B cell (primary cell): ENCODE measurements around the gene TMEM30B. TPM values are rescaled to one million over a fixed set of nuclear protein-coding genes. Genes with fewer than 3 reads are reported as not detected.
"Not testable (repeated sequence)": the region's sequence is repeated elsewhere in the genome, so short reads cannot be mapped to it uniquely, and the experiment has no call there.

Experiments
- ATAC-seq: fragments of 200-7000 bp; cut with Tn5 transposase; one replicate; pipeline ENCODE4 v1.10.0; 2021; ENCODE audit warnings: low read depth, mild to moderate bottlenecking, moderate number of reproducible peaks, moderate library complexity
- CTCF ChIA-PET: fragments of 350-600 bp; sonication (Branson Sonifier 250); formaldehyde crosslinking; loops from one replicate; lab custom pipeline; 2021; ENCODE audit warnings: antibody characterized with exemption, inconsistent platforms; lab: Charles Lee
- POLR2A ChIA-PET: fragments of 350-600 bp; sonication (Branson Sonifier 250); formaldehyde crosslinking; loops from one replicate; lab custom pipeline; 2021; ENCODE audit warnings: antibody characterized with exemption; lab: Charles Lee
- DNase-seq: peaks from one replicate; pipeline ENCODE4 v3.0.0; 2013
- H2AFZ ChIP-seq: 2 replicates; pipeline ENCODE4 v1.6.1; 2012; ENCODE audit warnings: mild to moderate bottlenecking, low read depth, low read length; ENCODE audit not compliant: insufficient read depth, poor library complexity, severe bottlenecking
- H3K27ac ChIP-seq, 2 donors: 1 replicate in 1 of 2; 2 replicates in 1 of 2; pipeline ENCODE4 v1.5.1; 2012 to 2013; ENCODE audit warnings: low read length in 2 of 2, mild to moderate bottlenecking in 2 of 2, moderate library complexity in 1 of 2
- H3K27me3 ChIP-seq, 4 experiments: fragments of 200-600 bp in 1 of 4; sonication (generic) in 1 of 4; replicated peaks in 1 of 4; 1 replicate in 2 of 4; 2 replicates in 2 of 4; pipeline versions ENCODE4 v1.6.1 to v1.7.0; 2013 to 2016; ENCODE audit warnings: low read length in 3 of 4, mild to moderate bottlenecking in 2 of 4, mixed read lengths in 1 of 4, moderate library complexity in 1 of 4; ENCODE audit not compliant: insufficient read depth in 4 of 4, control insufficient read depth in 3 of 4; ENCODE audit errors: control extremely low read depth in 1 of 4
- H3K36me3 ChIP-seq, 2 experiments: replicated peaks in 1 of 2; 1 replicate in 1 of 2; 2 replicates in 1 of 2; pipeline versions ENCODE4 v1.6.1 to v1.7.1; 2013; ENCODE audit warnings: low read length in 1 of 2; ENCODE audit not compliant: insufficient read depth in 2 of 2, control insufficient read depth in 1 of 2; ENCODE audit errors: control extremely low read depth in 1 of 2, extremely low read depth in 1 of 2
- H3K4me1 ChIP-seq, 2 donors: fragments of 200-600 bp in 1 of 2; sonication (generic) in 1 of 2; 1 replicate in 1 of 2; 2 replicates in 1 of 2; pipeline versions ENCODE4 v1.5.1 to v1.6.1; 2013 to 2017; ENCODE audit warnings: low read length in 2 of 2; ENCODE audit not compliant: control insufficient read depth in 2 of 2, insufficient read depth in 2 of 2
- H3K4me2 ChIP-seq: replicated peaks from 2 replicates; pipeline ENCODE3; 2012; ENCODE audit warnings: mild to moderate bottlenecking, low read depth, low read length; ENCODE audit not compliant: poor library complexity, severe bottlenecking
- H3K4me3 ChIP-seq, 5 experiments: fragments of 200-600 bp in 1 of 5; sonication (generic) in 1 of 5; 1 replicate in 3 of 5; 2 replicates in 2 of 5; pipeline versions ENCODE4 v1.5.1 to v1.7.0; 2011 to 2016; ENCODE audit warnings: low read length in 4 of 5, mild to moderate bottlenecking in 4 of 5, low read depth in 2 of 5, control low read depth in 1 of 5, moderate library complexity in 1 of 5; ENCODE audit not compliant: insufficient read depth in 1 of 5; ENCODE audit errors: control extremely low read depth in 1 of 5, extremely low read depth in 1 of 5
- H3K79me2 ChIP-seq: fragments of 200-600 bp; sonication (generic); one replicate; pipeline ENCODE4 v1.6.0; 2016; ENCODE audit warnings: low read length; ENCODE audit not compliant: control insufficient read depth, insufficient read depth
- H3K9ac ChIP-seq: fragments of 200-600 bp; sonication (generic); 2 replicates; pipeline ENCODE4 v1.6.1; 2017; ENCODE audit warnings: mild to moderate bottlenecking, low read length, moderate library complexity
- H3K9me3 ChIP-seq, 3 donors: one replicate each; pipeline versions ENCODE4 v1.6.1 to v1.7.1; 2013; ENCODE audit warnings: low read length in 2 of 3; ENCODE audit not compliant: control insufficient read depth in 2 of 3, insufficient read depth in 1 of 3; ENCODE audit errors: control extremely low read depth in 1 of 3
- H4K20me1 ChIP-seq: 2 replicates; pipeline ENCODE4 v1.6.0; 2012; ENCODE audit warnings: mild to moderate bottlenecking, low read length; ENCODE audit not compliant: insufficient read depth, control insufficient read depth, poor library complexity, severe bottlenecking
- H3K27ac Mint-ChIP-seq: one replicate; pipeline ENCODE4 v1.8.0; 2021; ENCODE audit warnings: mixed read lengths
- H3K27me3 Mint-ChIP-seq: one replicate; pipeline ENCODE4 v1.8.0; 2021; ENCODE audit warnings: mixed read lengths
- H3K4me1 Mint-ChIP-seq: one replicate; pipeline ENCODE4 v1.8.0; 2021; ENCODE audit warnings: mixed read lengths
- H3K4me3 Mint-ChIP-seq: one replicate; pipeline ENCODE4 v1.8.0; 2021; ENCODE audit warnings: mixed read lengths
- H3K9me3 Mint-ChIP-seq: one replicate; pipeline ENCODE4 v1.8.0; 2022; ENCODE audit warnings: mixed read lengths; ENCODE audit not compliant: insufficient read depth
- EZH2 ChIP-seq: IDR thresholded peaks from 2 replicates; pipeline ENCODE4 v1.6.1; 2012; ENCODE audit warnings: borderline replicate concordance, low read depth, mild to moderate bottlenecking, moderate library complexity, low read length; ENCODE audit not compliant: insufficient read depth, poor library complexity, severe bottlenecking
- whole genome bisulfite sequencing: methylation state at CpG from one replicate; pipeline ENCODE4 v1.1.5; 2013; ENCODE audit warnings: missing lambda C conversion rate; ENCODE audit not compliant: insufficient coverage; 5-methylcytosine and 5-hydroxymethylcytosine counted together
- intact Hi-C: fragments of 100-400 bp; cut with micrococcal nuclease; formaldehyde crosslinking; loops from one replicate; pipeline ENCODE4 v1.10.0; 2022
- polyA plus RNA-seq: library from polyadenylated mRNA; depleted of rRNA; stranded (reverse); fragments of >200 nt; gene quantifications from 2 replicates; pipeline ENCODE4 v1.2.3, GENCODE V29; 2012
- total RNA-seq, 2 donors: library from RNA; stranded (reverse); fragments of 120-200 nt in 1 of 2; gene quantifications; 1 replicate in 1 of 2; 2 replicates in 1 of 2; pipeline versions ENCODE4 v1.2.3 to v1.2.4, GENCODE V29; 2013 to 2022
- TF ChIP-seq, protein P1 (sequence below): fragments of 200-600 bp; IDR thresholded peaks from one replicate; pipeline ENCODE4 v1.8.0; 2022; ENCODE audit warnings: antibody characterized with exemption, mild to moderate bottlenecking

Gene TMEM30B
- total and polyA plus RNA-seq, 2 donors (not counting 1 experiment from before 2014, with no cell fraction given) = 0.19 to 0.20 TPM

DNA sequence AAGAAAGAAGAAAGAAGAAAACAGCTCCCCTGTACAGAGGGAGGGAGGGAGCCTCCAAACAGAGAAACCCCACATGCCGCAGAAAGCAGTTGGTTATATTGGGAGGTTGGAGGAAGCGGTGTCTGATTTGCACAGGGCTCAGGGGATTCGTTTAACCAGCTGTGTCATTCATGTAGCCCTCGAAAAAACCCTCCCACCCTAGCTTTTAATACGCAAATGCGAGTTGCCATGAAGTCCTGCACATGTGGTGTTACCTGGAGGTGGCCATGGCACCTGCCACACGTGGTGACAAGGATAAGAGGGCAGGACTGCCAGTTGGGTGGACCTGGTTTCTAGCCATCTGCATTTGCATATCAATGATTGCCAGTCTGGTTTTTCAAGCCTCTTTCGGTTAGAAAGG lies 40.9 kb downstream of the TMEM30B start:
- POLR2A ChIA-PET = no interaction called here
- H3K27me3 Mint-ChIP-seq = peaks cover 16% of the 10 kb centered on the region
- intact Hi-C loops = no loop called here
- no peak for DNase-seq
- no peak overlapping the region for H3K9ac ChIP-seq
- CTCF ChIA-PET = interaction anchor here (1.0 kb wide), 1 partner anchor 8 kb away, joined by 3 read pairs; no protein-coding TSS in a partner anchor
- no peak overlapping the region for H3K27ac Mint-ChIP-seq
- H3K27ac ChIP-seq = no peak overlapping the region
- ATAC-seq = no peak
- H2AFZ ChIP-seq = no peak overlapping the region
- 55% methylated on average over 3 of the region's 8 CpGs for WGBS
- H3K79me2 ChIP-seq = no peaks in the 10 kb centered on the region
- no peaks in the 10 kb centered on the region for H3K4me1 ChIP-seq
- no peak for TF ChIP-seq EZH2
- TF ChIP-seq, protein P1, sequence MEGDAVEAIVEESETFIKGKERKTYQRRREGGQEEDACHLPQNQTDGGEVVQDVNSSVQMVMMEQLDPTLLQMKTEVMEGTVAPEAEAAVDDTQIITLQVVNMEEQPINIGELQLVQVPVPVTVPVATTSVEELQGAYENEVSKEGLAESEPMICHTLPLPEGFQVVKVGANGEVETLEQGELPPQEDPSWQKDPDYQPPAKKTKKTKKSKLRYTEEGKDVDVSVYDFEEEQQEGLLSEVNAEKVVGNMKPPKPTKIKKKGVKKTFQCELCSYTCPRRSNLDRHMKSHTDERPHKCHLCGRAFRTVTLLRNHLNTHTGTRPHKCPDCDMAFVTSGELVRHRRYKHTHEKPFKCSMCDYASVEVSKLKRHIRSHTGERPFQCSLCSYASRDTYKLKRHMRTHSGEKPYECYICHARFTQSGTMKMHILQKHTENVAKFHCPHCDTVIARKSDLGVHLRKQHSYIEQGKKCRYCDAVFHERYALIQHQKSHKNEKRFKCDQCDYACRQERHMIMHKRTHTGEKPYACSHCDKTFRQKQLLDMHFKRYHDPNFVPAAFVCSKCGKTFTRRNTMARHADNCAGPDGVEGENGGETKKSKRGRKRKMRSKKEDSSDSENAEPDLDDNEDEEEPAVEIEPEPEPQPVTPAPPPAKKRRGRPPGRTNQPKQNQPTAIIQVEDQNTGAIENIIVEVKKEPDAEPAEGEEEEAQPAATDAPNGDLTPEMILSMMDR = no peak
- H3K4me3 ChIP-seq = no peak overlapping the region
- H3K9me3 ChIP-seq = peaks cover 0 to 16% (median 5%) of the 10 kb centered on the region in 3 donors
- H3K36me3 ChIP-seq = no peaks in the 10 kb centered on the region
- no peaks in the 10 kb centered on the region for H3K4me1 Mint-ChIP-seq
- H4K20me1 ChIP-seq = no peaks in the 10 kb centered on the region
- H3K9me3 Mint-ChIP-seq = peaks cover 7% of the 10 kb centered on the region
- H3K27me3 ChIP-seq = peaks cover 0 to 4% (median 0%) of the 10 kb centered on the region in 4 experiments
- H3K4me2 ChIP-seq = no peak overlapping the region
- no peak overlapping the region for H3K4me3 Mint-ChIP-seq

DNA sequence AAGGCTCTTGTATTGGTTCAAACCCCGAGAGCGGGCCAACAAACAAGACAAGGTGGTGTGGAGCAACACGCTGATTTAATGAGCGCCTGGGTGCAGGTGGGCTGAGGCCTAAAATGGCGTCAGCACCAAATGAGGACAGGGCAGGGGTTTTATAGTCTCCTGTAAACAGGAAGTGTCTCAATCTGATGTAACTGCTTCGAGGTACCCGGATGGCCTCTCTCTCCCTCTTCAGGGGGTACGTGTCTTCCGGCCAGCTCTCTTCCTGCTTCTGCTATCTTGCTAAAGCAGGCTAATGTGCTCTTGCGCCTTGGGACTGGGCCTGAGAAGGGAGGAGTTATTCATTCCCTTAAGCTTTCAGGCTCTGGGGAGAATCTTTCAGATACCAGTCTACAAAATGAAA lies 41.9 kb downstream of the TMEM30B start:
- POLR2A ChIA-PET, H3K4me1 ChIP-seq: not testable (repeated sequence)
- CTCF ChIA-PET = interaction anchor here (1.0 kb wide), 1 partner anchor 9 kb away, joined by 3 read pairs; no protein-coding TSS in a partner anchor

More for the DNA sequence above, 41.9 kb downstream of the TMEM30B start:
- H3K4me3 Mint-ChIP-seq, intact Hi-C loops, DNase-seq, H3K27ac Mint-ChIP-seq, H3K27ac ChIP-seq, H4K20me1 ChIP-seq, H3K79me2 ChIP-seq, H2AFZ ChIP-seq, ATAC-seq, H3K27me3 ChIP-seq, H3K9ac ChIP-seq, H3K4me3 ChIP-seq, H3K4me1 Mint-ChIP-seq, H3K9me3 Mint-ChIP-seq, H3K36me3 ChIP-seq, H3K4me2 ChIP-seq: not testable (repeated sequence)
- peaks cover 16% of the 10 kb centered on the region for H3K27me3 Mint-ChIP-seq
- WGBS = 76% methylated on average over 7 of the region's 10 CpGs
- peaks cover 0 to 16% (median 5%) of the 10 kb centered on the region in 3 donors for H3K9me3 ChIP-seq
